Mesenchymal stem cell (in vitro differentiated cells and primary cell): ENCODE data around the gene CALCR. TPM values are rescaled to one million over a fixed set of nuclear protein-coding genes. Genes with fewer than 3 reads are reported as not detected.
A peak's percentile ranks its signal among the peaks of the same experiment; 100 is the strongest.

ENCODE experiments used
- DNase-seq: peaks from one replicate; pipeline ENCODE4 v3.0.0-alpha.2; 2013
- H2AFZ ChIP-seq: one replicate; pipeline ENCODE4 v1.6.1; 2013; ENCODE audit warnings: low read depth, mild to moderate bottlenecking, control low read depth, inconsistent platforms, low read length, moderate library complexity
- H2AK5ac ChIP-seq: 2 replicates; pipeline ENCODE4 v1.6.1; 2013; ENCODE audit warnings: low read length, moderate library complexity, mild to moderate bottlenecking, inconsistent platforms; ENCODE audit not compliant: severe bottlenecking
- H2BK120ac ChIP-seq: one replicate; pipeline ENCODE4 v1.6.1; 2013; ENCODE audit warnings: low read depth, mild to moderate bottlenecking, inconsistent platforms, low read length, moderate library complexity
- H2BK12ac ChIP-seq, 2 experiments: one replicate each; pipeline ENCODE4 v1.6.1; 2013; ENCODE audit warnings: inconsistent platforms in 2 of 2, low read length in 2 of 2, mild to moderate bottlenecking in 2 of 2, moderate library complexity in 2 of 2, control low read depth in 1 of 2
- H2BK15ac ChIP-seq: one replicate; pipeline ENCODE4 v1.6.1; 2013; ENCODE audit warnings: mild to moderate bottlenecking, low read depth, inconsistent platforms; ENCODE audit not compliant: poor library complexity, severe bottlenecking
- H2BK5ac ChIP-seq: 2 replicates; pipeline ENCODE4 v1.6.1; 2013; ENCODE audit warnings: low read depth, mild to moderate bottlenecking, low read length, control low read depth, inconsistent platforms; ENCODE audit not compliant: poor library complexity, severe bottlenecking
- H3K14ac ChIP-seq, 2 experiments: one replicate each; pipeline ENCODE4 v1.6.1; 2013; ENCODE audit warnings: inconsistent platforms in 2 of 2, low read length in 2 of 2, control low read depth in 1 of 2, mild to moderate bottlenecking in 1 of 2, moderate library complexity in 1 of 2
- H3K18ac ChIP-seq, 2 experiments: one replicate each; pipeline ENCODE4 v1.6.1; 2013; ENCODE audit warnings: inconsistent platforms in 2 of 2, low read length in 2 of 2, control low read depth in 1 of 2, low read depth in 1 of 2, mild to moderate bottlenecking in 1 of 2
- H3K23ac ChIP-seq, 2 experiments: one replicate each; pipeline ENCODE4 v1.6.1; 2013; ENCODE audit warnings: inconsistent platforms in 2 of 2, low read length in 2 of 2, mild to moderate bottlenecking in 2 of 2, moderate library complexity in 2 of 2, control low read depth in 1 of 2
- H3K27ac ChIP-seq: 2 replicates; pipeline ENCODE4 v1.5.1; 2013; ENCODE audit warnings: mild to moderate bottlenecking, moderate library complexity, low read length, control low read depth, inconsistent platforms; ENCODE audit not compliant: poor library complexity, severe bottlenecking
- H3K27me3 ChIP-seq, 2 experiments: 2 replicates each; pipeline versions ENCODE4 v1.6.1 to v1.7.0; 2013; ENCODE audit warnings: low read length in 2 of 2, mild to moderate bottlenecking in 2 of 2, moderate library complexity in 2 of 2, control low read depth in 1 of 2, inconsistent platforms in 1 of 2; ENCODE audit not compliant: control insufficient read depth in 1 of 2, insufficient read depth in 1 of 2
- H3K36me3 ChIP-seq, 2 experiments: 2 replicates each; pipeline versions ENCODE4 v1.6.1 to v1.7.0; 2013; ENCODE audit warnings: low read length in 2 of 2, control low read depth in 1 of 2, inconsistent platforms in 1 of 2, low read depth in 1 of 2, mild to moderate bottlenecking in 1 of 2; ENCODE audit not compliant: insufficient read depth in 2 of 2, control insufficient read depth in 1 of 2
- H3K4ac ChIP-seq, 2 experiments: one replicate each; pipeline ENCODE4 v1.6.1; 2013; ENCODE audit warnings: inconsistent platforms in 2 of 2, low read length in 2 of 2, mild to moderate bottlenecking in 2 of 2, moderate library complexity in 2 of 2, control low read depth in 1 of 2, low read depth in 1 of 2
- H3K4me1 ChIP-seq: 2 replicates; pipeline ENCODE4 v1.6.1; 2013; ENCODE audit warnings: low read depth, low read length, control low read depth; ENCODE audit not compliant: control insufficient read depth, insufficient read depth
- H3K4me2 ChIP-seq: 2 replicates; pipeline ENCODE4 v1.6.1; 2013; ENCODE audit warnings: low read length, mild to moderate bottlenecking, inconsistent platforms; ENCODE audit not compliant: poor library complexity, severe bottlenecking
- H3K4me3 ChIP-seq, 2 experiments: 2 replicates each; pipeline versions ENCODE4 v1.5.1 to v1.7.0; 2013; ENCODE audit warnings: low read length in 2 of 2, mild to moderate bottlenecking in 2 of 2, control low read depth in 1 of 2, low read depth in 1 of 2; ENCODE audit not compliant: insufficient read depth in 1 of 2
- H3K79me1 ChIP-seq: replicated peaks from 2 replicates; pipeline ENCODE4 v1.6.1; 2013; ENCODE audit warnings: mild to moderate bottlenecking, control low read depth, low read length, inconsistent platforms; ENCODE audit not compliant: poor library complexity, severe bottlenecking
- H3K9ac ChIP-seq: 2 replicates; pipeline ENCODE4 v1.7.0; 2013; ENCODE audit warnings: mild to moderate bottlenecking, low read length, moderate library complexity
- H3K9me3 ChIP-seq: 2 replicates; pipeline ENCODE4 v1.7.0; 2013; ENCODE audit warnings: mild to moderate bottlenecking, low read length; ENCODE audit not compliant: control insufficient read depth
- H4K8ac ChIP-seq: one replicate; pipeline ENCODE4 v1.6.1; 2013; ENCODE audit warnings: inconsistent platforms, mild to moderate bottlenecking, low read length, moderate library complexity
- H4K91ac ChIP-seq: one replicate; pipeline ENCODE4 v1.6.1; 2013; ENCODE audit warnings: mild to moderate bottlenecking, low read length, inconsistent platforms
- WGBS: methylation state at CpG from one replicate; pipeline ENCODE4 v1.1.7; 2013; ENCODE audit warnings: mixed read lengths; 5-methylcytosine and 5-hydroxymethylcytosine counted together
- polyA plus RNA-seq, 2 experiments: library from polyadenylated mRNA; stranded (reverse); fragments of 200-250 nt; gene quantifications; one replicate each; pipeline ENCODE4 v1.2.3, GENCODE V29; 2013

CALCR gene
- polyA plus RNA-seq (2013, experiment 1 of 2), result not detected
- polyA plus RNA-seq (2013, experiment 2 of 2), result not detected

GRCh38 chr7:93574646-93575554 is at the start of gene CALCR:
Gene CALCR (minus strand): TSS chr7:93574724. CDS start chr7:93486981, 87,743 bp downstream.
- WGBS, result 1% methylated on average over 39 of the region's 46 CpGs
- no peak within 1 kb of the TSS for H4K8ac ChIP-seq
- no peak within 1 kb of the TSS for H2BK15ac ChIP-seq
- H3K27me3 ChIP-seq, result peaks cover 24 to 78% of the 10 kb centered on the region in 2 experiments
- H3K4me2 ChIP-seq, result peak within 1 kb of the TSS; percentile 81
- H2BK5ac ChIP-seq, result no peak within 1 kb of the TSS
- H2BK12ac ChIP-seq, result no peak within 1 kb of the TSS
- H3K4me3 ChIP-seq, result peak within 1 kb of the TSS; percentile 47 to 49
- H3K9ac ChIP-seq, result no peak within 1 kb of the TSS
- H3K27ac ChIP-seq, result no peak within 1 kb of the TSS
- no peak within 1 kb of the TSS for H2AK5ac ChIP-seq
- no peak within 1 kb of the TSS for H3K18ac ChIP-seq
- H2AFZ ChIP-seq, result no peak within 1 kb of the TSS
- no peak within 1 kb of the TSS for H3K4ac ChIP-seq
- peak within 1 kb of the TSS in 1 of 2 experiments; percentile 39 for H3K14ac ChIP-seq
- H2BK120ac ChIP-seq, result no peak within 1 kb of the TSS
- H3K36me3 ChIP-seq, result no peaks in the 10 kb centered on the region
- no peak within 1 kb of the TSS for H4K91ac ChIP-seq
- no peak for DNase-seq
- no peak within 1 kb of the TSS for H3K23ac ChIP-seq
- H3K4me1 ChIP-seq, result peaks cover 18% of the 10 kb centered on the region
- no peaks in the 10 kb centered on the region for H3K79me1 ChIP-seq
- H3K9me3 ChIP-seq, result no peaks in the 10 kb centered on the region

- Histone ChIP-seq H2BK5ac (no peak overlapping the region), H3K27ac (no peak overlapping the region), H3K9ac (no peak overlapping the region), H3K18ac (no peak overlapping the region), H3K14ac (no peak overlapping the region), H3K4me3 (no peak overlapping the region), H3K27me3 (no peaks in the 10 kb centered on the region), H4K8ac (no peak overlapping the region), H2AK5ac (no peak overlapping the region), H2BK12ac (no peak overlapping the region), H2BK15ac (no peak overlapping the region), H3K36me3 (no peaks in the 10 kb centered on the region), H3K9me3 (peaks cover 8% of the 10 kb centered on the region), H3K79me1 (no peaks in the 10 kb centered on the region), H2BK120ac (no peak overlapping the region), H4K91ac (no peak overlapping the region), H3K4me2 (no peak overlapping the region), H2AFZ (no peak overlapping the region), H3K4ac (no peak overlapping the region), H3K23ac (no peak overlapping the region), H3K4me1 (no peaks in the 10 kb centered on the region)
- 94% methylated on average over 1 of the region's 1 CpG for WGBS
- no peak for DNase-seq
Observed at GRCh38 chr7:93623816-93624215, 49.3 kb upstream of the CALCR start.

DNA sequence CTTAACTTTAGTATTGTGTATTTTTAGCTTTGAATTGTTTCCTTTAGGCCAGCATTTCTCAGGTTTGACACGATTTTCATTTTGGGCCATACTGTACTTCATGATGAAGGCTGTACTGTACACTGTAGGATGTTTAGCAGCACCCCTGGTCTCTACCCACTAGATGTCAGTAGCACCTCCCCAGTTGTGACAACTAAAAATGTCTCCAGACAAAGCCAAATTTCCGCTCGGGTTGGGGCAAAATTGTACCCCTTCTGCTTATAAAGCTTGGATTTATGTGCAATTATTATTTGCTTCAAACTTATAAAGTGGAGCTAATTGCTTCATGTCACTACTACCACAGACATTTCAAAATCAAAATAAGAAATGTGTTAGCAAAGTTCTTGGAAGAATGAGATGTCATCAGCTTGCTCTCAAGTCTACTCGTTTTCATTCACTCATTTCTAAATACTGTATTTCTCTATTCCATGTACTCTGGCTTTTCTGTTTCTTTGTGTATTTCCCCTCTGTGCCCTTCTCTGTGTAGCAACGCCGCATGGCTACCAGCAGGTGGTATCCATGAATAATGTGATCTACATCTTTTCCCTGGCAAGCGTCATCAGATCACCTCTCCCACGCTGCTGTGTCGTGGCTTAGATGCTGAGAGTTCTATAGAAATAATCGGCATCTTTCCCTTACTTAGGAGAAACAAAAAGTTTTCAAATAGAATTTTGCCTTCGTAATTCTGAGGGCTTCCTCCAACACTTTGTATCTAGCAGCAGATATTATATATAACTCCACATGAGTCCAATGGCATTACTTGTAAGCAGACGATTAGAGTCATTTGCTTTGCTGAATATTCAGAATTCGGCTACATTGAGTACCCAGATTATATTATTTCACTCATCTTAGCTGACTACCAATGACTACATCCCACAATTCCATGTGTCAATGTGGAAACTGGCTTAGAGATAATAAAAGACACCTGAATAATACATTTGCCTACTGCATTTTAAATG is 47.8 kb upstream of the CALCR start:
- H3K27me3 ChIP-seq, result no peaks in the 10 kb centered on the region
- H2BK120ac ChIP-seq, result no peak overlapping the region
- no peak overlapping the region for H3K18ac ChIP-seq
- no peaks in the 10 kb centered on the region for H3K4me1 ChIP-seq
- H3K4me3 ChIP-seq, result peak overlapping the region in 1 of 2 experiments; percentile 31
- H4K8ac ChIP-seq, result no peak overlapping the region
- H3K14ac ChIP-seq, result no peak overlapping the region
- no peak overlapping the region for H3K23ac ChIP-seq
- no peak overlapping the region for H2BK12ac ChIP-seq
- no peak overlapping the region for H2AFZ ChIP-seq
- 59% methylated on average over 11 of the region's 13 CpGs for WGBS
- no peak overlapping the region for H4K91ac ChIP-seq
- H2AK5ac ChIP-seq, result no peak overlapping the region
- H2BK15ac ChIP-seq, result no peak overlapping the region
- H3K9me3 ChIP-seq, result peaks cover 8% of the 10 kb centered on the region
- DNase-seq, result peak; percentile 33
- no peak overlapping the region for H3K27ac ChIP-seq
- no peak overlapping the region for H3K4ac ChIP-seq
- H2BK5ac ChIP-seq, result no peak overlapping the region
- H3K36me3 ChIP-seq, result no peaks in the 10 kb centered on the region
- H3K9ac ChIP-seq, result peak overlapping the region; percentile 50
- H3K4me2 ChIP-seq, result no peak overlapping the region
- H3K79me1 ChIP-seq, result no peaks in the 10 kb centered on the region

DNA sequence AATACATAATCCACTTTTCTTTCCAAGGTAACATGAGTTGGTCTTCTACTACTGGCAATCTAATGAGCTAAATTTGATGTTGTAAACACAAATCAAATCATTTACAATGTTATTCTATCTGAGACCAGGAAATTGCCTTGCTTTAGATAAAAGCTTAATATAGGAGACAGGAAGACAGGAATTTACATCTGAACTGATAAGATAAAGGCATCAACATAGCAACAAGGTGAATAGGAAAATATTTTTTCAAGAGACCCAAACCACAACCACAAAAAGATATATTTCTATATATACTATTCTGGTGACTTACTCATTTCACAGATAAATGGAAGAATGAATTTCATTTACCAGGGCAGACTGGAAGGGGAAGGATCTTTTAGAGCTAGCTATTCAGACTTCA is 46.3 kb upstream of the CALCR start:
- Histone ChIP-seq H2BK120ac (no peak overlapping the region), H3K9me3 (no peaks in the 10 kb centered on the region), H3K18ac (no peak overlapping the region), H3K4me1 (no peaks in the 10 kb centered on the region), H3K27ac (no peak overlapping the region), H2AFZ (no peak overlapping the region), H2AK5ac (no peak overlapping the region), H4K8ac (no peak overlapping the region), H3K27me3 (no peaks in the 10 kb centered on the region), H3K9ac (no peak overlapping the region), H4K91ac (no peak overlapping the region), H2BK15ac (no peak overlapping the region), H2BK12ac (no peak overlapping the region), H3K14ac (no peak overlapping the region), H2BK5ac (no peak overlapping the region), H3K4me2 (no peak overlapping the region), H3K36me3 (no peaks in the 10 kb centered on the region), H3K79me1 (no peaks in the 10 kb centered on the region), H3K4me3 (no peak overlapping the region), H3K23ac (no peak overlapping the region), H3K4ac (no peak overlapping the region)
- DNase-seq, result no peak
